Neural crest cell (in vitro differentiated cells): Measurements from ENCODE around the gene RNF224. TPM values are rescaled to one million over a fixed set of nuclear protein-coding genes. Genes with fewer than 3 reads are reported as not detected.

ENCODE experiments used
- total RNA-seq: library from RNA; stranded (reverse); gene quantifications from 2 replicates; pipeline ENCODE4 v1.2.1, GENCODE V29; 2021

The RNF224 gene
- total RNA-seq, 1 donor from 2014 or later: not detected

Other genes starting within 250 kb of the RNF224 start
- gene PTGDS, start 250.0 kb upstream of the RNF224 start, total RNA-seq: not detected in 2 replicates
- gene LCNL1, start 244.5 kb upstream of the RNF224 start, total RNA-seq: not detected in 2 replicates
- 82.6 and 84.9 TPM in 2 replicates for gene PAXX, start 235.1 kb upstream of the RNF224 start, total RNA-seq
- not detected in 2 replicates for gene CLIC3, start 230.9 kb upstream of the RNF224 start, total RNA-seq
- gene ABCA2, start 199.3 kb upstream of the RNF224 start, total RNA-seq: 31.7 and 37.1 TPM in 2 replicates
- gene FUT7, start 195.4 kb upstream of the RNF224 start, total RNA-seq: 0.14 TPM in 1 of 2 replicates, not detected in the other
- 54.7 and 61.1 TPM in 2 replicates for gene NPDC1, start 181.3 kb upstream of the RNF224 start, total RNA-seq
- not detected in 2 replicates for gene ENTPD2, start 173.4 kb upstream of the RNF224 start, total RNA-seq
- gene SAPCD2, start 156.9 kb upstream of the RNF224 start, total RNA-seq: 29.8 and 31.1 TPM in 2 replicates
- gene UAP1L1, start 150.0 kb upstream of the RNF224 start, total RNA-seq: 2.6 and 2.9 TPM in 2 replicates
- 50.4 and 54.0 TPM in 2 replicates for gene MAN1B1, start 140.5 kb upstream of the RNF224 start, total RNA-seq
- gene DPP7, start 112.8 kb upstream of the RNF224 start, total RNA-seq: 37.9 and 46.5 TPM in 2 replicates
- gene GRIN1, start 88.3 kb upstream of the RNF224 start, total RNA-seq: 0.14 and 0.44 TPM in 2 replicates
- 0.37 and 0.48 TPM in 2 replicates for gene LRRC26, start 57.5 kb upstream of the RNF224 start, total RNA-seq
- gene TMEM210, start 55.4 kb upstream of the RNF224 start, total RNA-seq: not detected in 2 replicates
- gene ANAPC2, start 38.9 kb upstream of the RNF224 start, total RNA-seq: 69.3 and 71.7 TPM in 2 replicates
- gene SSNA1, start 38.8 kb upstream of the RNF224 start, total RNA-seq: 64.8 and 66.4 TPM in 2 replicates
- 22.0 and 25.1 TPM in 2 replicates for gene TPRN, start 26.8 kb upstream of the RNF224 start, total RNA-seq
- gene TMEM203, start 21.9 kb upstream of the RNF224 start, total RNA-seq: 45.0 and 49.7 TPM in 2 replicates
- 36.6 and 39.4 TPM in 2 replicates for gene NDOR1, start 21.8 kb upstream of the RNF224 start, total RNA-seq
- 9.7 and 10.1 TPM in 2 replicates for gene RNF208, start 5.3 kb upstream of the RNF224 start, total RNA-seq
- 1.2 and 1.6 TPM in 2 replicates for gene CYSRT1, start 2.3 kb upstream of the RNF224 start, total RNA-seq
- gene SLC34A3, start 3.4 kb downstream of the RNF224 start, total RNA-seq: not detected in 2 replicates
- gene TUBB4B, start 13.8 kb downstream of the RNF224 start, total RNA-seq: 329 and 336 TPM in 2 replicates
- gene STPG3, start 23.8 kb downstream of the RNF224 start, total RNA-seq: 0.26 TPM in 1 of 2 replicates, not detected in the other
- gene NELFB, start 27.8 kb downstream of the RNF224 start, total RNA-seq: 76.7 and 79.0 TPM in 2 replicates
- 0.75 and 0.86 TPM in 2 replicates for gene TOR4A, start 50.2 kb downstream of the RNF224 start, total RNA-seq
- gene NRARP, start 74.8 kb downstream of the RNF224 start, total RNA-seq: 31.7 and 33.7 TPM in 2 replicates
- gene EXD3, start 195.7 kb downstream of the RNF224 start, total RNA-seq: 15.1 and 17.6 TPM in 2 replicates
- 0.89 and 0.98 TPM in 2 replicates for gene NOXA1, start 195.9 kb downstream of the RNF224 start, total RNA-seq
- 0.12 and 0.14 TPM in 2 replicates for gene ENTPD8, start 213.9 kb downstream of the RNF224 start, total RNA-seq
- 64.4 and 65.3 TPM in 2 replicates for gene NSMF, start 231.8 kb downstream of the RNF224 start, total RNA-seq